Measurements from ENCODE around the gene IMMP2L. TPM values are rescaled to one million over a fixed set of nuclear protein-coding genes. Genes with fewer than 3 reads are reported as not detected.

IMMP2L gene
- total and polyA plus RNA-seq, 4 donors, result 24.3 to 32.9 (median 26.8) TPM

DNA sequence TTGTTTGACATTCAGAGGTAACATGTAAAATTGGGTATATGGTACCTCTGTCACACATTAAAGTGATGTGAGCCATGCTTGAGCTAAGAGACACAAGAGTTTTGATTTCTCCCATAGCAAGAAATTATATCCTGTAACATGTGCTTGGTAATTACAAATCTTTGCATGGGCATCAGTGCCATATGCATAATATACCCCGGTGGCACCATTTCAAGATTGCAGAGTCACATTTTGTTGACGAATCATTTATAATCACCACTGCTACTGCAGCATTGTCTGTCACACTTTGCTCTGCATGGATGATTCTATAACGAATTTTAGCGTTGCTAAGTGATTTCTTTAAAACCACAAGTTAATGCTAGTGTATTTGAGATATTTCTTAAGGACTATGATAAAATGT is 915.0 kb downstream of the IMMP2L start:
- 90 to 93% methylated on average over 4 of the region's 4 CpGs for WGBS, 2 donors
- no peak for ATAC-seq (ENCODE audit: low FRiP score)
- Histone ChIP-seq H3K9me3 (ENCODE audit: control insufficient read depth, low read length) (no peaks in the 10 kb centered on the region), H3K27ac (ENCODE audit: low read depth in 1 of 2, low read length in 2 of 2) (no peak overlapping the region), H3K4me1 (ENCODE audit: control insufficient read depth in 1 of 2, insufficient read depth in 2 of 2, low read length in 2 of 2) (no peaks in the 10 kb centered on the region), H3K4me3 (ENCODE audit: low read length in 2 of 2) (no peak overlapping the region), H3K36me3 (ENCODE audit: control insufficient read depth in 1 of 2, insufficient read depth in 2 of 2, low read length in 1 of 2) (no peaks in the 10 kb centered on the region), H3K27me3 (ENCODE audit: control insufficient read depth in 1 of 2, insufficient read depth in 2 of 2, low read length in 1 of 2) (no peaks in the 10 kb centered on the region)
- intact Hi-C loops (cut with DNase I), result no loop called here
- no peak for DNase-seq

GRCh38 chr7:110646804-110647203 is 915.5 kb downstream of the IMMP2L start:
- ATAC-seq (ENCODE audit: low FRiP score), result no peak
- H3K9me3 ChIP-seq (ENCODE audit: control insufficient read depth, low read length), result no peaks in the 10 kb centered on the region
- no peaks in the 10 kb centered on the region for H3K4me1 ChIP-seq (ENCODE audit: control insufficient read depth in 1 of 2, insufficient read depth in 2 of 2, low read length in 2 of 2)
- H3K4me3 ChIP-seq (ENCODE audit: low read length in 2 of 2), result no peak overlapping the region
- H3K27ac ChIP-seq (ENCODE audit: low read depth in 1 of 2, low read length in 2 of 2), result no peak overlapping the region
- no peaks in the 10 kb centered on the region for H3K27me3 ChIP-seq (ENCODE audit: control insufficient read depth in 1 of 2, insufficient read depth in 2 of 2, low read length in 1 of 2)
- no peak for DNase-seq
- WGBS, 2 donors, result 26 to 31% methylated on average over 2 of the region's 2 CpGs
- no peaks in the 10 kb centered on the region for H3K36me3 ChIP-seq (ENCODE audit: control insufficient read depth in 1 of 2, insufficient read depth in 2 of 2, low read length in 1 of 2)
- intact Hi-C loops (cut with DNase I), result no loop called here

- intact Hi-C loops (cut with DNase I), result no loop called here
- Histone ChIP-seq H3K4me3 (ENCODE audit: low read length in 2 of 2) (no peak overlapping the region), H3K9me3 (ENCODE audit: control insufficient read depth, low read length) (no peaks in the 10 kb centered on the region), H3K27ac (ENCODE audit: low read depth in 1 of 2, low read length in 2 of 2) (no peak overlapping the region), H3K4me1 (ENCODE audit: control insufficient read depth in 1 of 2, insufficient read depth in 2 of 2, low read length in 2 of 2) (no peaks in the 10 kb centered on the region), H3K36me3 (ENCODE audit: control insufficient read depth in 1 of 2, insufficient read depth in 2 of 2, low read length in 1 of 2) (no peaks in the 10 kb centered on the region), H3K27me3 (ENCODE audit: control insufficient read depth in 1 of 2, insufficient read depth in 2 of 2, low read length in 1 of 2) (no peaks in the 10 kb centered on the region)
- ATAC-seq (ENCODE audit: low FRiP score), result no peak
- DNase-seq, result no peak
- 89% methylated on average over 2 of the region's 2 CpGs for WGBS, 2 donors
Measured at GRCh38 chr7:110645616-110646015, 916.7 kb downstream of the IMMP2L start.

DNA sequence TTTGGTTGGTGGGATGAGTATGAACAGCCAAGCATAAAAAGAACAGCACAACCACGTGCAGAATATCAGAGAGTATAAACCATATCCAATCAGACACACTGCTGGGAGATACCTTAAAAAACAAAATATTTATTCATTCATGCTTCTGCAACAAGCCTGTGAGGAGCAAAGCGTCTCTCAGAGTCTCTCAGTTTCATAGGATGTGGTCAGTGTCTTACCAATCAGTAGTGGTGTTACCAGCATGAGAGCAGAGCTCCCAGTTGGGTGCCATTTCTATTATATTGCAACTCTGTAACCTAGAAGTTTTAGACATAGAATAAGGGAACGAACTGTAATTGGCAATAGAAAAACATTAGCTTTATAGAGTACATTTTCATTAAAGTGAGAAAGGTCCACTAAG is 917.2 kb downstream of the IMMP2L start:
- intact Hi-C loops (cut with DNase I), result no loop called here
- WGBS, 2 donors, result 79 to 84% methylated on average over 3 of the region's 3 CpGs
- ATAC-seq (ENCODE audit: low FRiP score) (no peak), DNase-seq (no peak)
- H3K9me3 ChIP-seq (ENCODE audit: control insufficient read depth, low read length), result no peaks in the 10 kb centered on the region
- no peaks in the 10 kb centered on the region for H3K36me3 ChIP-seq (ENCODE audit: control insufficient read depth in 1 of 2, insufficient read depth in 2 of 2, low read length in 1 of 2)
- H3K27ac ChIP-seq (ENCODE audit: low read depth in 1 of 2, low read length in 2 of 2), result no peak overlapping the region
- H3K27me3 ChIP-seq (ENCODE audit: control insufficient read depth in 1 of 2, insufficient read depth in 2 of 2, low read length in 1 of 2), result no peaks in the 10 kb centered on the region
- H3K4me3 ChIP-seq (ENCODE audit: low read length in 2 of 2), result no peak overlapping the region
- no peaks in the 10 kb centered on the region for H3K4me1 ChIP-seq (ENCODE audit: control insufficient read depth in 1 of 2, insufficient read depth in 2 of 2, low read length in 2 of 2)

GRCh38 chr7:110637252-110637651 is 925.0 kb downstream of the IMMP2L start:
- no peak for DNase-seq
- Histone ChIP-seq H3K4me1 (ENCODE audit: control insufficient read depth in 1 of 2, insufficient read depth in 2 of 2, low read length in 2 of 2) (no peaks in the 10 kb centered on the region), H3K27me3 (ENCODE audit: control insufficient read depth in 1 of 2, insufficient read depth in 2 of 2, low read length in 1 of 2) (no peaks in the 10 kb centered on the region), H3K4me3 (ENCODE audit: low read length in 2 of 2) (no peak overlapping the region), H3K9me3 (ENCODE audit: control insufficient read depth, low read length) (peaks cover 2% of the 10 kb centered on the region), H3K36me3 (ENCODE audit: control insufficient read depth in 1 of 2, insufficient read depth in 2 of 2, low read length in 1 of 2) (no peaks in the 10 kb centered on the region), H3K27ac (ENCODE audit: low read depth in 1 of 2, low read length in 2 of 2) (no peak overlapping the region)
- intact Hi-C loops (cut with DNase I), result no loop called here
- no peak for ATAC-seq (ENCODE audit: low FRiP score)
- 58 to 63% methylated on average over 5 of the region's 5 CpGs for WGBS, 2 donors

DNA sequence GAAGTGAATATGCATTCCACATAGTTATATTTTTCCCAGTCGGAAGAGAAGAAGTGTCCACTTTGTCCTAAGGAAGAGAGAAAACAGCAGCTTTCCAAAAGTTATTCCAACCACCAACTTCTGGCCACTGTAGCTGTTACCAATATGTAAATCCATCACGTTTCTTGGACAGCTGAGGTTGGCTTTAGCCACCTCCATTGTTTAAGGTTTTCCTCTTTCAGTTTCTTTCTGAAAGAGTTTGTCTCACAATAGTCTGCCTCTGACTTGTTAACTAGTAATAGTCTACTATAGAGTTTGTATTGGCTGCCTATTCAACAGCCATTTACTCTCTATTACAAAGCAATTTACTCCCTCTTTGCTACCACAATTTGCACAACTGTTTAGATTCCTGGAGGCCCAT is 929.0 kb downstream of the IMMP2L start:
- Histone ChIP-seq H3K4me1 (ENCODE audit: control insufficient read depth in 1 of 2, insufficient read depth in 2 of 2, low read length in 2 of 2) (no peaks in the 10 kb centered on the region), H3K27me3 (ENCODE audit: control insufficient read depth in 1 of 2, insufficient read depth in 2 of 2, low read length in 1 of 2) (no peaks in the 10 kb centered on the region), H3K36me3 (ENCODE audit: control insufficient read depth in 1 of 2, insufficient read depth in 2 of 2, low read length in 1 of 2) (no peaks in the 10 kb centered on the region), H3K4me3 (ENCODE audit: low read length in 2 of 2) (no peak overlapping the region), H3K9me3 (ENCODE audit: control insufficient read depth, low read length) (peaks cover 4% of the 10 kb centered on the region), H3K27ac (ENCODE audit: low read depth in 1 of 2, low read length in 2 of 2) (no peak overlapping the region)
- intact Hi-C loops (cut with DNase I), result no loop called here
- no peak for ATAC-seq (ENCODE audit: low FRiP score)
- DNase-seq, result no peak
- 58 to 59% methylated on average over 2 of the region's 2 CpGs for WGBS, 2 donors

- Histone ChIP-seq H3K36me3 (ENCODE audit: control insufficient read depth in 1 of 2, insufficient read depth in 2 of 2, low read length in 1 of 2) (no peaks in the 10 kb centered on the region), H3K9me3 (ENCODE audit: control insufficient read depth, low read length) (peaks cover 2% of the 10 kb centered on the region), H3K27ac (ENCODE audit: low read depth in 1 of 2, low read length in 2 of 2) (no peak overlapping the region), H3K4me1 (ENCODE audit: control insufficient read depth in 1 of 2, insufficient read depth in 2 of 2, low read length in 2 of 2) (no peaks in the 10 kb centered on the region), H3K27me3 (ENCODE audit: control insufficient read depth in 1 of 2, insufficient read depth in 2 of 2, low read length in 1 of 2) (no peaks in the 10 kb centered on the region), H3K4me3 (ENCODE audit: low read length in 2 of 2) (no peak overlapping the region)
- intact Hi-C loops (cut with DNase I), result no loop called here
- no peak for ATAC-seq (ENCODE audit: low FRiP score)
- WGBS, 2 donors, result 78 to 79% methylated on average over 2 of the region's 2 CpGs
- DNase-seq, result no peak
Measured at GRCh38 chr7:110626414-110626813, 935.9 kb downstream of the IMMP2L start.

DNA sequence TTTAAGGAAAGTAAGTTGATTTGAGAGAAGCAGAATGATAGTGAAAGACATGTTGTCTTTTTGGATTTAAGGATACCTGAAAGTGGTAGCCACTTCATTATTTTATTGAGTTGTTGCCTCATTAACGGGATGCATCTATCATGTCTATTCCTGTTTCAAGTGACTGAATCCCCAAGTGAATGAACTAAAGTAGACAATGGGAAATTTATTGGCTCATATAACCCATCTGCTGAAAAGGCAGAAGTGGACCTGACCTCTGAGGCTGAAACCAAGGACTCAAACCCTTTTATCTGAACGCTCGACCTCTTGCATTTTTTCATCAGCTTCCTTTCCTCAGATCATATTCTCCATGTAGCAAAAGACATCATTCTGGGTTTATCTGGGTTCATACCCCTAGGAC is 937.0 kb downstream of the IMMP2L start:
- ATAC-seq (ENCODE audit: low FRiP score) (no peak), DNase-seq (no peak)
- intact Hi-C loops (cut with DNase I), result no loop called here
- WGBS, 2 donors, result 78 to 86% methylated on average over 3 of the region's 3 CpGs
- Histone ChIP-seq H3K4me1 (ENCODE audit: control insufficient read depth in 1 of 2, insufficient read depth in 2 of 2, low read length in 2 of 2) (no peaks in the 10 kb centered on the region), H3K4me3 (ENCODE audit: low read length in 2 of 2) (no peak overlapping the region), H3K36me3 (ENCODE audit: control insufficient read depth in 1 of 2, insufficient read depth in 2 of 2, low read length in 1 of 2) (no peaks in the 10 kb centered on the region), H3K9me3 (ENCODE audit: control insufficient read depth, low read length) (peaks cover 2% of the 10 kb centered on the region), H3K27me3 (ENCODE audit: control insufficient read depth in 1 of 2, insufficient read depth in 2 of 2, low read length in 1 of 2) (no peaks in the 10 kb centered on the region), H3K27ac (ENCODE audit: low read depth in 1 of 2, low read length in 2 of 2) (no peak overlapping the region)

GRCh38 chr7:110623436-110623835 is 938.9 kb downstream of the IMMP2L start:
- intact Hi-C loops (cut with DNase I), result no loop called here
- no peak for ATAC-seq (ENCODE audit: low FRiP score)
- Histone ChIP-seq H3K27ac (ENCODE audit: low read depth in 1 of 2, low read length in 2 of 2) (no peak overlapping the region), H3K27me3 (ENCODE audit: control insufficient read depth in 1 of 2, insufficient read depth in 2 of 2, low read length in 1 of 2) (no peaks in the 10 kb centered on the region), H3K9me3 (ENCODE audit: control insufficient read depth, low read length) (no peaks in the 10 kb centered on the region), H3K4me1 (ENCODE audit: control insufficient read depth in 1 of 2, insufficient read depth in 2 of 2, low read length in 2 of 2) (no peaks in the 10 kb centered on the region), H3K36me3 (ENCODE audit: control insufficient read depth in 1 of 2, insufficient read depth in 2 of 2, low read length in 1 of 2) (no peaks in the 10 kb centered on the region), H3K4me3 (ENCODE audit: low read length in 2 of 2) (no peak overlapping the region)
- WGBS, 2 donors, result 83 to 87% methylated on average over 3 of the region's 3 CpGs
- no peak for DNase-seq
